ENCODE results near the gene TMC5. TPM values are rescaled to one million over a fixed set of nuclear protein-coding genes. Genes with fewer than 3 reads are reported as not detected.
A peak's percentile ranks its signal among the peaks of the same experiment; 100 is the strongest.

Gene TMC5
- total and polyA plus RNA-seq, 2 of the 13 experiments (the other 11 are each of a cell fraction or from before 2014, with no cell fraction given): 0.09 to 0.41 TPM

GRCh38 chr16:19389246-19389645, 28.4 kb upstream of the TMC5 start (continued):
- no peak for TF ChIP-seq ZNF138 (CRISPR knock-in tag; IDR thresholded peaks at IDR 0.05; ENCODE audit: low read depth)
- no peak for TF ChIP-seq HBP1 (CRISPR knock-in tag; IDR thresholded peaks at IDR 0.05; ENCODE audit: low read depth)
- TF ChIP-seq ATF7-NPFF (CRISPR knock-in tag; IDR thresholded peaks at IDR 0.05; ENCODE audit: low read depth): no peak
- no peak for TF ChIP-seq CREBL2 (CRISPR knock-in tag; IDR thresholded peaks at IDR 0.05; ENCODE audit: borderline replicate concordance)
- no peak for TF ChIP-seq NFIB (CRISPR knock-in tag; IDR thresholded peaks at IDR 0.05; ENCODE audit: borderline replicate concordance)
- TF ChIP-seq SYNCRIP (IDR thresholded peaks at IDR 0.05; ENCODE audit: insufficient read depth, low read depth, low read length): no peak
- no peak for TF ChIP-seq SCMH1 (CRISPR knock-in tag; IDR thresholded peaks at IDR 0.05; ENCODE audit: borderline replicate concordance)
- TF ChIP-seq POLR2AphosphoS5 (IDR thresholded peaks at IDR 0.05; ENCODE audit: low read depth, low read length): no peak
- TF ChIP-seq ZNF274 (CRISPR knock-in tag; IDR thresholded peaks at IDR 0.05): no peak
- TF ChIP-seq HDAC2 (CRISPR knock-in tag; IDR thresholded peaks at IDR 0.05): peak; percentile 36; the same call in 1 of the 2 replicates
- TF ChIP-seq MYC (CRISPR knock-in tag; IDR thresholded peaks at IDR 0.05; ENCODE audit: borderline replicate concordance): no peak
- TF ChIP-seq, protein P1, sequence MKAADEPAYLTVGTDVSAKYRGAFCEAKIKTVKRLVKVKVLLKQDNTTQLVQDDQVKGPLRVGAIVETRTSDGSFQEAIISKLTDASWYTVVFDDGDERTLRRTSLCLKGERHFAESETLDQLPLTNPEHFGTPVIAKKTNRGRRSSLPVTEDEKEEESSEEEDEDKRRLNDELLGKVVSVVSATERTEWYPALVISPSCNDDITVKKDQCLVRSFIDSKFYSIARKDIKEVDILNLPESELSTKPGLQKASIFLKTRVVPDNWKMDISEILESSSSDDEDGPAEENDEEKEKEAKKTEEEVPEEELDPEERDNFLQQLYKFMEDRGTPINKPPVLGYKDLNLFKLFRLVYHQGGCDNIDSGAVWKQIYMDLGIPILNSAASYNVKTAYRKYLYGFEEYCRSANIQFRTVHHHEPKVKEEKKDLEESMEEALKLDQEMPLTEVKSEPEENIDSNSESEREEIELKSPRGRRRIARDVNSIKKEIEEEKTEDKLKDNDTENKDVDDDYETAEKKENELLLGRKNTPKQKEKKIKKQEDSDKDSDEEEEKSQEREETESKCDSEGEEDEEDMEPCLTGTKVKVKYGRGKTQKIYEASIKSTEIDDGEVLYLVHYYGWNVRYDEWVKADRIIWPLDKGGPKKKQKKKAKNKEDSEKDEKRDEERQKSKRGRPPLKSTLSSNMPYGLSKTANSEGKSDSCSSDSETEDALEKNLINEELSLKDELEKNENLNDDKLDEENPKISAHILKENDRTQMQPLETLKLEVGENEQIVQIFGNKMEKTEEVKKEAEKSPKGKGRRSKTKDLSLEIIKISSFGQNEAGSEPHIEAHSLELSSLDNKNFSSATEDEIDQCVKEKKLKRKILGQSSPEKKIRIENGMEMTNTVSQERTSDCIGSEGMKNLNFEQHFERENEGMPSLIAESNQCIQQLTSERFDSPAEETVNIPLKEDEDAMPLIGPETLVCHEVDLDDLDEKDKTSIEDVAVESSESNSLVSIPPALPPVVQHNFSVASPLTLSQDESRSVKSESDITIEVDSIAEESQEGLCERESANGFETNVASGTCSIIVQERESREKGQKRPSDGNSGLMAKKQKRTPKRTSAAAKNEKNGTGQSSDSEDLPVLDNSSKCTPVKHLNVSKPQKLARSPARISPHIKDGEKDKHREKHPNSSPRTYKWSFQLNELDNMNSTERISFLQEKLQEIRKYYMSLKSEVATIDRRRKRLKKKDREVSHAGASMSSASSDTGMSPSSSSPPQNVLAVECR (CRISPR knock-in tag; IDR thresholded peaks at IDR 0.05; ENCODE audit: borderline replicate concordance): no peak
- no peak for TF ChIP-seq REPIN1 (CRISPR knock-in tag; IDR thresholded peaks at IDR 0.05; ENCODE audit: borderline replicate concordance, low read depth)
- TF ChIP-seq KDM3A (CRISPR knock-in tag; IDR thresholded peaks at IDR 0.05; ENCODE audit: low read depth): no peak
- no peak for TF ChIP-seq ZBTB20 (CRISPR knock-in tag; IDR thresholded peaks at IDR 0.05; ENCODE audit: borderline replicate concordance, low read depth)
- no peak for TF ChIP-seq ZFAT (CRISPR knock-in tag; conservative IDR thresholded peaks at IDR 0.05)
- no peak for TF ChIP-seq MXI1 (IDR thresholded peaks at IDR 0.05; ENCODE audit: borderline replicate concordance, low read depth, low read length)
- no peak for TF ChIP-seq ZNF430 (CRISPR knock-in tag; IDR thresholded peaks at IDR 0.05)
- no peak for TF ChIP-seq ZNF333 (CRISPR knock-in tag; IDR thresholded peaks at IDR 0.05; ENCODE audit: borderline replicate concordance)
- TF ChIP-seq ZNF558 (CRISPR knock-in tag; IDR thresholded peaks at IDR 0.05; ENCODE audit: borderline replicate concordance): no peak
- TF ChIP-seq ELF3 (CRISPR knock-in tag; IDR thresholded peaks at IDR 0.05): peak; percentile 67
- TF ChIP-seq ZNF567 (CRISPR knock-in tag; IDR thresholded peaks at IDR 0.05; ENCODE audit: borderline replicate concordance): no peak
- TF ChIP-seq BORCS8-MEF2B (CRISPR knock-in tag; IDR thresholded peaks at IDR 0.05): no peak
- no peak for TF ChIP-seq KLF6 (CRISPR knock-in tag; IDR thresholded peaks at IDR 0.05)
- no peak for TF ChIP-seq FOXA1 (IDR thresholded peaks at IDR 0.05)
- no peak for TF ChIP-seq FOXA1 (CRISPR knock-in tag; IDR thresholded peaks at IDR 0.05)
